ENCODE data around the gene ADPRH.
A peak's percentile ranks its signal among the peaks of the same experiment; 100 is the strongest.

Gene ADPRH

DNA sequence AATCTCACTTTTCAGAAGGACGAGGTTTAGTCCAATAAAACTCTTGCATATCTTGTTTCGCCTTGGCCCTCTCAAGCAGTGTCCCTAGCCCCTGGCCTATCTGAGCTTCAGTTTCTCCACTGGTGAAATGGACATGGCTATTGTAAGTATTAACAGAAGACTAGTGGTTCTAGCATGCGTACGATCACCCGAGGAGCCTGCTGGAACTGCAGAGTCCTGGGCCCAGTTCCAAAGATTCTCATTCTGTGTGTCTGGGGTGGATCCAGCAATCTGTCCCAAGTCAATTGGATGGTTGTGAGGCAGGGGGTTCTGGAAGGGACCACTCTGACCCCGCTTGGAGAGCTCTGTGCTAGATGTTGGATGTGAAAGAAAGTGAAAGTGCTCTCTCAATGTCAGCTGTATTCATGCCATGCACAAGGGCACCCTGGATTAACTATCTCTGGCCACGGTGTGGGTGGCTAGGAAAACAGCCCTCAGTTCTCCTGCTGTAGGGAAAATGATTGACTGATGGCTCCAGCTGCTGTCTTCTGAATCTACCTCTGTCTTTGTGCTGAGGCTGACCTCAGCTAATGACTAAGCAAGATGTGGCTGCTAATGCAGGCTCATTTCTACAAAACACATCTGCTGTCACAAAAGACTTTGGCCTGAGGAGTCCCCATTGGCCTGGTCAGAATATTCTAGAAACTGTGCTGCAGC lies 16.5 kb downstream of the ADPRH start:
- Mint-ChIP-seq H3K4me3 (no peak overlapping the region), H3K27ac (peak overlapping the region; percentile 24), H3K4me1 (ENCODE audit: low read depth) (peaks cover 54% of the 10 kb centered on the region), H3K9me3 (no peaks in the 10 kb centered on the region), H3K27me3 (peaks cover 2% of the 10 kb centered on the region), H3K36me3 (ENCODE audit: low read depth) (no peaks in the 10 kb centered on the region)
- intact Hi-C loops (cut with micrococcal nuclease), result no loop called here

DNA sequence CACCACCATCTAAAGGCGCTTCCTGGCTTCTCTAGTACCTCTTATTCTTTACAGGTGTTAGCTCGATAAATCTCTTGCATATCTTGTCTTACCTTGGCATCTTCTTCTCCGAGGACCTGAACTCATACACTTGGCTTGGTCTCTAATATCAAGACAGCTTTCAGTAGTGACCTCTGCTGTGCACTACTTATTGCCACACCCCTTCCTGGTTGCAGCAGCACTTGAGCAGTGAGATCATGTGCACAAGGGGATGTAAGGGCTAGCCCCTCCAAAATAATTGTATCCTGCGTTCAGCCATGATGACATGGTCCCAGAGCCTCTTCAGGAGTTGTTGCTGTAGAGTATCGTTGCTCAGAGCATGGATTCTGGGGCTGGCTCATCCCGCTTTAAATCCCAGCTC lies 17.1 kb downstream of the ADPRH start:
- Mint-ChIP-seq H3K9me3 (no peaks in the 10 kb centered on the region), H3K4me3 (no peak overlapping the region), H3K27me3 (peaks cover 2% of the 10 kb centered on the region), H3K27ac (peak overlapping the region; percentile 24), H3K36me3 (ENCODE audit: low read depth) (no peaks in the 10 kb centered on the region), H3K4me1 (ENCODE audit: low read depth) (peaks cover 60% of the 10 kb centered on the region)
- intact Hi-C loops (cut with micrococcal nuclease), result no loop called here

DNA sequence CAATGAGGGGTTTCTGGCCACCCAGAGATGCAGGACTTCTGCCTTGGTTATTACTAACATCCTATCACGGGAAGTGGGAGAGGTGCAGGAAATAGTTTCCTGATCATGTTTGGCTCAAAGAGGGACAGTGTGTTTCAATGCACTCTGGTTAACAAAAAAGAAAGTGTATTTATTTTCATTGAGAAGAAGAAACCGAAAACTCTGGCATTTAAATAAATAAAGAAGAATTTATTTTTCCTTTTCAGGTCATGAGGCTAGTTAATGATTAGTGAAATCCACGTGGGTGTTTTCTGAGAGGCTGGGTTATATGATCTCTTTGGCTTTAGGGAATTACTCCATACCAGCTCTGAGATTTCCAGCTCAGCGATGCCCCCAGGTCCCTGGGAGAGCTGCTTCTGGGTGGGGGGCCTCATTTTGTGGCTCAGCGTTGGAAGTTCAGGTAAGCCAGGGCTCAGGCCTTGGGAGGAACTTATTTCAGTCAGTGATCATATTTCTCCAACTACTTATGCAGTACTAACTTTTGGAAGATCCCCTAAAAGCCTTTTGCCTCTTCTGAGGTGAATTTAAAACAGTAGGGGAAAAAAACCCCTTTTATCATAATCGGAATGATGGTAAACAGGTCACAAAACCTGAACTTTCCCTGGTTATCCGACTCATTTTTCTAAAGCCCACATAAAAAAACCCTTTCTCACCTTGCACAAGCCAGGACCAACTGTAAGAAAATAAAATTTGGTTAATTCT lies 18.4 kb downstream of the ADPRH start, which contains the start of gene PLA1A:
Gene PLA1A (plus strand): TSS at position 338 of the 741 bp plus-strand sequence. CDS start 29 bp downstream, at position 367.
- no peaks in the 10 kb centered on the region for H3K27me3 Mint-ChIP-seq
- no peaks in the 10 kb centered on the region for H3K36me3 Mint-ChIP-seq (ENCODE audit: low read depth)
- H3K9me3 Mint-ChIP-seq, result no peaks in the 10 kb centered on the region
- intact Hi-C loops (cut with micrococcal nuclease), result no loop called here
- H3K4me1 Mint-ChIP-seq (ENCODE audit: low read depth), result peaks cover 70% of the 10 kb centered on the region
- H3K4me3 Mint-ChIP-seq, result no peak within 1 kb of the TSS
- H3K27ac Mint-ChIP-seq, result peak within 1 kb of the TSS; percentile 30

DNA sequence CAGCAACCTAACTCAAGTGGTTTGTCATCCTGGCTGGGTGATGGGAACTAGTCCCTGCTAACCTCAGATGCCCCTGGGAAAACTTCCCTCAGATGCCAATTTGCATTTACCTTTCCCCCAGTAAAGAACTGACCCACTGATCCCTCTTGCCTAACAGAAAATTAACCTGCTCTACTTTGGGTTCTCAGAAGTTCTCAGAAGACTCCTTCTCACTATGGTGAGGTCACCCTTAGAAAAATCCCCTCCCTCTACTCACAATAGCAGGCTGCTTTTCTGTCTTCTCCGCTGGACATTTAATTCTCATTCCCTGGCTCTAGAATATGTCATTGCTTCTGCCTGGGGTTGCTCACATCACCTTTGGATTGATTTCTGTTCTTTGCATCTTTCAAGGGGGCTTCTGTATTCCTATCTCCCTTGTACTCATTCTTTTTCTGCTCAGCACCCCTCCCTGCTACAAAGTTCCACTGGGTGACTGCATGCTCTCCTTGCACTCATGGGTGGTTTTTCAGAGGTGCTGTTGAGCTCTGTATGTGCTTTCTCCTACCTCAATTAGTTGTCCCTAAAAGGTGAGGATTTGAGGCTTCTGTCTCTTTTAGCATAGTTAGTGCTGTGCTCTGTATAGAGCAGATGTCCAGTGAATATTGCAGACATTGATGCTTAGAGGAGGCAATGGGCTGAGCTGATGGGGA lies 19.3 kb downstream of the ADPRH start:
- H3K27ac Mint-ChIP-seq, result peak overlapping the region; percentile 30
- H3K4me1 Mint-ChIP-seq (ENCODE audit: low read depth), result peaks cover 76% of the 10 kb centered on the region
- H3K9me3 Mint-ChIP-seq, result no peaks in the 10 kb centered on the region
- intact Hi-C loops (cut with micrococcal nuclease), result no loop called here
- H3K36me3 Mint-ChIP-seq (ENCODE audit: low read depth), result no peaks in the 10 kb centered on the region
- no peak overlapping the region for H3K4me3 Mint-ChIP-seq
- H3K27me3 Mint-ChIP-seq, result no peaks in the 10 kb centered on the region

DNA sequence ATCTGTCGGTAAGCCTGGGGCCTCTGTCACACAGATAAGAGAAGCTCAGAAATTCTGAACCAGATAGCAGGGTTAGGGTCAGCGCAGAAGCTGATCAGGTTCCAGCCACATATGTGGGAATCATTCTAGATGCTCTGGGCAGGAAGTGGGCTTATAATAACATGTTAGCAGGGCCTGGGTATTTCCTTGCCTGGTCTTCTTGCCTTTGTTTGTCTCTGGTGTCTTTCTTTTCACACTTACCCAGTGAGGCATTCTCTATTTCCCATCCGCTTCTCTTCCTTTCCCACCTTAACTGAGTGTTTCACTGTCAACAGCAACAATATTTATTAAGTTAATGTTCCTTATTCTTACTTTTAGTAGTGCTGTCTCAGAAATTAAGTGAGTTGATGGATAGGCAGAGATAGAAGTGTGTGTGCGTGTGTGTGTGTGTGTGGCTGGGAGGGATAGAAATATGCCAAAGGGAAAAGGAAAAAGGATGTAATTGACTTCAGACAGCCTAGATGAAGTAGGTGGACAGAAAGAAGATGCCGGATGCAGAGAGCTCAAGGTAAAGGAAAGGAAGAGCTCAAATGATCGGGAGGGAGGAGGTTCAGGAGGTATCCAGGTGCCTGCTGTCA lies 20.4 kb downstream of the ADPRH start:
- Mint-ChIP-seq H3K9me3 (no peaks in the 10 kb centered on the region), H3K27ac (peak overlapping the region; percentile 44), H3K4me1 (ENCODE audit: low read depth) (peaks cover 68% of the 10 kb centered on the region), H3K27me3 (no peaks in the 10 kb centered on the region), H3K36me3 (ENCODE audit: low read depth) (no peaks in the 10 kb centered on the region), H3K4me3 (no peak overlapping the region)
- intact Hi-C loops (cut with micrococcal nuclease), result loop anchor here (2.0 to 5.0 kb wide), 2 partner anchors 58 to 77 kb away; partner anchors contain the start of gene COX17

DNA sequence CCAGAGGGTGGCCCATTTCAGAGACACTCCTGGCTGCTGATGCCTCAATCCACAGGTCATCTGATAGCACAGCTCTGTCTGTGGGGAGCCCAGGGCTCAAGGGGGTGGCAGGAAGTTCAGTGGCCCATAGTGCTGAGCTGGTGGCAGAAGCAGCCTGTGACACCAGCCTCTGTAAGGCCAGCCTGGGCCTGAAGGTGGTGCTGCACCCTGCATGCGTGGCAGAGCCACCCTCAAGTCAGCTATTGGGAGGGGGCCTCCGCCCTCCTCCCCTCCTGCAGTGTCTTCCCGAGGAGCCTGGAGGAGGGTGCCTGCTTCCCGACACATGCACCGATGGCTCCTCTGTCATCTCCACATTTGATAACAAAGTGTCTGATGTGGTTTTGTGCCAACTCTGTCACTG lies 21.4 kb downstream of the ADPRH start:
- intact Hi-C loops (cut with micrococcal nuclease), result loop anchor here (2.0 to 5.0 kb wide), 2 partner anchors 57 to 76 kb away; partner anchors contain the start of gene COX17
- Mint-ChIP-seq H3K4me1 (ENCODE audit: low read depth) (peaks cover 64% of the 10 kb centered on the region), H3K27ac (peak overlapping the region; percentile 44)

DNA sequence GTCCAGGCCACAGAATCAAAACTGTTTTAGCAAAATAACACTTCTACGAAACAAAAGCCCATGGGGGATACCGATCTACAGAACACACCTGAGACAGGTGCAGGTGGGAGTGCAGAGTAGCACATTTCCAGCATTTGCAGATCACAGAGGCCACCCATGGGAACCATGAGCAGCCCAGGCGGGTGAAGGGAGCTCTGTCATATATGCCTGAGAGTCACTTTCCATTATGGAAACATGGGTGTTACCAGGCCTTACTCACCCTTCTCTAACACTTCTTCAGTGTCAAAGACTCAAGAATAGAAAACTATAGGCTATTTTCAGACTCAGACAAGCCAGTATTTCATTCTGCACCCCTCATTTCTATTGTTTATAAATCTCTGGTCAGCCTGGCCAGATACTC lies 21.9 kb downstream of the ADPRH start:
- Mint-ChIP-seq H3K27me3 (no peaks in the 10 kb centered on the region), H3K9me3 (no peaks in the 10 kb centered on the region), H3K27ac (no peak overlapping the region), H3K36me3 (ENCODE audit: low read depth) (no peaks in the 10 kb centered on the region), H3K4me1 (ENCODE audit: low read depth) (peaks cover 60% of the 10 kb centered on the region), H3K4me3 (no peak overlapping the region)
- intact Hi-C loops (cut with micrococcal nuclease), result loop anchor here (2.0 to 5.0 kb wide), 2 partner anchors 56 to 76 kb away; partner anchors contain the start of gene COX17

More for the DNA sequence above, 21.4 kb downstream of the ADPRH start:
- Mint-ChIP-seq H3K36me3 (ENCODE audit: low read depth) (no peaks in the 10 kb centered on the region), H3K4me3 (no peak overlapping the region), H3K27me3 (no peaks in the 10 kb centered on the region), H3K9me3 (no peaks in the 10 kb centered on the region)

DNA sequence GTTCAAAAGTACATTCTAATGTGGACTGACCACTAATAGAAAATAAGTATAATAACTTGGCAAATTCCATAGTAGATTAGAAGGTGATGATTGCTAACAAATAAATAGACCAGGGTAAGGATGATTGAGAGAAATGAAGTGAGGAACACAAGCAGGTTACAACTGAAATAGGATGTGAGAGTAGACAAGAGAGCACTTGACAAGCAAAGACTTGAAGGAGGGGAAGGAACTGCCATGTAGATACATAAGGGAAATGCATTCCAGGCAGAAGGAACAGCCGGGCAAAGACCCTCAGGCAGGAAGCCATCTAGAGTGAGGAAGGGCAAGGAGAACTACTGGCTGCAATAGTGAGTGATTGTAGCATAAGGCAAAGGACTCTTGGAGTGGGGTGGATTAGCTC lies 23.4 kb downstream of the ADPRH start:
- intact Hi-C loops (cut with micrococcal nuclease), result loop anchor here (5.0 kb wide), 1 partner anchor 55 kb away; no protein-coding TSS in a partner anchor
- Mint-ChIP-seq H3K27ac (peak overlapping the region; percentile 12), H3K9me3 (no peaks in the 10 kb centered on the region)

DNA sequence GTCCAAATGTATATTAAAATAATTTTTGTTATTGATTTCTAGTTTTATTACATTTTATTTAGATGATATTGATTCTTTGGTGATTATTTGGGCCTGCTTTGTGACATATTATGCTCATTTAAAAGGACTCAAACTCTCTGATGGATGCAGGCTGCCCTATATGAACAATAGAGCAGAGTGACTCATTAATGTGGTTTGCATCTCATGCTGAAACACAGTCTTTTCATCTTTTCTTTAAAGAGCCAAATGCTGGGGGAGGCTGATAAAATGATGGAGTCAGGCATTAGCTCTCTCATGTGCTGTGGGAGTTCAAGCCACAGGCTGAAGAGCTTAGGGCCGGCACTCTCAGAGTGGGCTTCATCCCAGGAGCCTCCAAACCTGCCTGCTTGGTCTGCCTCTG lies 25.6 kb downstream of the ADPRH start:
- Mint-ChIP-seq H3K4me1 (ENCODE audit: low read depth) (peaks cover 30% of the 10 kb centered on the region), H3K9me3 (no peaks in the 10 kb centered on the region), H3K4me3 (no peak overlapping the region), H3K27ac (no peak overlapping the region), H3K27me3 (peaks cover 5% of the 10 kb centered on the region), H3K36me3 (ENCODE audit: low read depth) (no peaks in the 10 kb centered on the region)
- intact Hi-C loops (cut with micrococcal nuclease), result loop anchor here (5.0 kb wide), 1 partner anchor 52 kb away; no protein-coding TSS in a partner anchor

More for the DNA sequence above, 23.4 kb downstream of the ADPRH start:
- Mint-ChIP-seq H3K4me1 (ENCODE audit: low read depth) (peaks cover 46% of the 10 kb centered on the region), H3K36me3 (ENCODE audit: low read depth) (no peaks in the 10 kb centered on the region), H3K27me3 (no peaks in the 10 kb centered on the region), H3K4me3 (no peak overlapping the region)

DNA sequence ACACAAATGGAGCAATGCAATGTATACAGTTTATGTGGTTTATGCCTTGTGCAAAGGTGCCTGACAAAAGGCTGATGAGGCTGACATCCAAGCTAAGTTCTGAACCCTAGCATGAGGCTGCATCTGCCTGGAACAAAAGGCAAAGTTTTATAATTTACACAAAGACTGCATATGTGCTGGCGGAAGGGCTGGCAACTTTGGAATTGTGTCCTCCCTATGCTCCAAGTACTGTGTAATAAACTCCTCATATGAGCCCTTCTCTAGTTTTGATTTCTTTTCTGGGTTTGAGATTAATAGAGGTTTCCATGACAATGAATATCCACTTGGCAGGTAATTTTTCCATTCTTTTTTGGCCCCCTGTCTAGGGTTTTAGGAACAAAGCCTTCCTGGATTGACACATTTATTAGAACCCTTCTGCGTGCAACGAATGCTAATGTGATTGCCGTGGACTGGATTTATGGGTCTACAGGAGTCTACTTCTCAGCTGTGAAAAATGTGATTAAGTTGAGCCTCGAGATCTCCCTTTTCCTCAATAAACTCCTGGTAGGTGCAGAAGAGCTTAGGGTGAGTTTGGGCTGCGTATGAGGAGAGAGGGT lies 29.2 kb downstream of the ADPRH start:
- Mint-ChIP-seq H3K4me3 (no peak overlapping the region), H3K27me3 (peaks cover 5% of the 10 kb centered on the region), H3K4me1 (ENCODE audit: low read depth) (no peaks in the 10 kb centered on the region), H3K27ac (peak overlapping the region; percentile 10), H3K9me3 (no peaks in the 10 kb centered on the region), H3K36me3 (ENCODE audit: low read depth) (no peaks in the 10 kb centered on the region)
- intact Hi-C loops (cut with micrococcal nuclease), result no loop called here

DNA sequence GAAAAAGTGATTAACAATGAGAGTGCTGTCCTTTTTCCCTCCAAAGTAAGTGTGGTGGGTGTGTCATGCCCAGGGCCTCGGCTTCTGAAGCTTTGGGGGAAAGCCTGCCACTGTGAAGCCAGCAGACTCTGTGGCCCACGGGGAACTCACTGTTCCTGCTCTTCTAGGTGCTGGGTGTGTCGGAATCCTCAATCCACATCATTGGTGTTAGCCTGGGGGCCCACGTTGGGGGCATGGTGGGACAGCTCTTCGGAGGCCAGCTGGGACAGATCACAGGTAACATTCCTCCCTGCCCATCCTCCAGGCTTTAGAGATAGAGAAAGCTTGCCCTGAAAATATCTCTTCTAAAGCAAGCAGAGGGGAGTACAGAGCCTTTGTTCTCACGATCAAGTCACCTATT lies 30.0 kb downstream of the ADPRH start:
- intact Hi-C loops (cut with micrococcal nuclease), result no loop called here
- H3K4me3 Mint-ChIP-seq, result no peak overlapping the region
- H3K36me3 Mint-ChIP-seq (ENCODE audit: low read depth), result no peaks in the 10 kb centered on the region
- peaks cover 5% of the 10 kb centered on the region for H3K27me3 Mint-ChIP-seq
- H3K9me3 Mint-ChIP-seq, result no peaks in the 10 kb centered on the region
- no peaks in the 10 kb centered on the region for H3K4me1 Mint-ChIP-seq (ENCODE audit: low read depth)
- H3K27ac Mint-ChIP-seq, result peak overlapping the region; percentile 10

DNA sequence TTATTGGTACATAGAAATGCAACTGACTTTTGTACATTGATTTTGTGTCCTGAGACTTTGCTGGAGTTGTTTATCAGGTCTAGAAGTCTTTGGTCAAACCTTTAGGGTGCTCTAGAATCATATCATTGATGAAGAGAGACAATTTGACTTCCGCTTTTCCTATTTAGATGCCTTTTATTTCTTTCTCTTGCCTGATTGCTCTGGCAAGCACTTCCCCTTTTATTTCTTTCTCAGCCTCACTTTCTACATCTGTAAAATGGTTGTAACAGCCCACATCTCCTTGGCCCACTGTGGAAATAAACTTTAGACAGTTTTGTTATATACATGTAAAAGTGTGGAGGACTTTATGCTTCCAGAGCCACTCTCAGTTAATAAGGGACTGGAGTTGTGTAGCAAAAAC lies 32.4 kb downstream of the ADPRH start:
- Mint-ChIP-seq H3K4me1 (ENCODE audit: low read depth) (no peaks in the 10 kb centered on the region), H3K4me3 (no peak overlapping the region), H3K27ac (no peak overlapping the region), H3K27me3 (peaks cover 5% of the 10 kb centered on the region), H3K36me3 (ENCODE audit: low read depth) (no peaks in the 10 kb centered on the region), H3K9me3 (no peaks in the 10 kb centered on the region)
- intact Hi-C loops (cut with micrococcal nuclease), result no loop called here

DNA sequence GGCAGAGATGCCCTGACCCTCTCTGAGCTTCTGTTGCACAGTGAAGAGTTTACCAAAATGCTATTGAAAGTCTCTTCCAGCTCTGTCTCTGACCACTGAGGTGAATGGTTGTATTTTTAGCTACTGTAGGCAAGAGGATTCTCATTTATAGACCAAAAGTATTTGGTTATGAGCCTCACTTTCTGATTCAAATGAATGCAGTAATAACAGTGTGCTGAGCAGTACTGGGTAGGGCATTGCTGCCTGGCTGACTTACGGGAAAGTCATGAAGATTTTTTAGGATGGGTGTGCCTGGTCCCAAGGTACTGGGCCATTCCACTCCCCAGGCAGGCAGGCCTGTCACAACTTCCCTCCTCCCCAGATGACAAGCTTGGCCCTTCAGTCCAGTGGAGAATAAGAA lies 33.9 kb downstream of the ADPRH start:
- Mint-ChIP-seq H3K4me1 (ENCODE audit: low read depth) (no peaks in the 10 kb centered on the region), H3K9me3 (no peaks in the 10 kb centered on the region), H3K27me3 (peaks cover 3% of the 10 kb centered on the region), H3K36me3 (ENCODE audit: low read depth) (no peaks in the 10 kb centered on the region), H3K4me3 (no peak overlapping the region), H3K27ac (no peak overlapping the region)
- intact Hi-C loops (cut with micrococcal nuclease), result no loop called here
